GM20000 (cell line): ENCODE data around the gene TIMP2.

ENCODE experiments used
- DNase-seq: peaks from one replicate; pipeline ENCODE4 v3.0.0; 2012; ENCODE audit warnings: low spot score
- TF ChIP-seq, protein P1 (sequence below): IDR thresholded peaks from 2 replicates; pipeline ENCODE4 v1.5.1; 2012; ENCODE audit warnings: mild to moderate bottlenecking, control low read depth; ENCODE audit errors: extremely low read depth, missing control alignments

TIMP2 gene

DNA sequence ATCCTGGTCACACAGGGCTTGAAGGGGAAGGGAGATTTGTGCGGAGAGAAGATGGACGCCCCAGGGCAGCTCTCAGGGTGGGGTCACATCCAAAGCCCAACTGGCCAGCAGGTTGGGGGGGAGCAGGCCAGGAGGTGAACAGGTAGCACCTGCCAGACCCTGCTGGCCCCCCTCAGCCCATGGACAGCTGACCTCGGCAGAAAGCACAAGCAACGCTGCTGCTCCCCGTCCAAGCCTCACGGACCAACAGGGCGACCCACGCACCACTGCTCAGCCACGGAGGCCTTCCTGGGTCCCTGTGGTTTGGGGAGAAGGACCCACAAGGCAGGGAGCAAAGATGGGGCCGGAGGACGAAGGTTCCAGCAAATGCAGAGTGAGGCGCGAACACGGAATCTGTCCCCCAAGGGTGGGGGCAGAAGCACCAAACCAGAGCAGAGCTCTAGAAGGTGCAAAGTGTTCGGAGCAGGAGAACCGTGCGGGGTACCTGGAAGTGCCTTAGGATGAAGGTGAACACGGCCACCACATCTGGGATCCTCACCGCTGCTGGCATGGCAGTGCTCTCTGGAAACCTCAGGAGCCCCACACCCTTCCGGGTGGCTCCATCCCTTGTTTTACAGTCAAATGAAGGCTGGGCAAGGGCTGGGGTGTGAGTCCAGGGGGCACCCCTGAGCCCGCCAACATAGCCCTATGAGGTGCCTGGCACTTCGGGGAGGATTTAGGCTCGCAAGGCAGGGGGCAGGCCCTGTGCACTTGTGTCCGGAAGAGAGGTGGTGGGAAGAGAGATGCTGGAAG, 40.1 kb downstream of the TIMP2 start:
- no peak for DNase-seq
- TF ChIP-seq, protein P1, sequence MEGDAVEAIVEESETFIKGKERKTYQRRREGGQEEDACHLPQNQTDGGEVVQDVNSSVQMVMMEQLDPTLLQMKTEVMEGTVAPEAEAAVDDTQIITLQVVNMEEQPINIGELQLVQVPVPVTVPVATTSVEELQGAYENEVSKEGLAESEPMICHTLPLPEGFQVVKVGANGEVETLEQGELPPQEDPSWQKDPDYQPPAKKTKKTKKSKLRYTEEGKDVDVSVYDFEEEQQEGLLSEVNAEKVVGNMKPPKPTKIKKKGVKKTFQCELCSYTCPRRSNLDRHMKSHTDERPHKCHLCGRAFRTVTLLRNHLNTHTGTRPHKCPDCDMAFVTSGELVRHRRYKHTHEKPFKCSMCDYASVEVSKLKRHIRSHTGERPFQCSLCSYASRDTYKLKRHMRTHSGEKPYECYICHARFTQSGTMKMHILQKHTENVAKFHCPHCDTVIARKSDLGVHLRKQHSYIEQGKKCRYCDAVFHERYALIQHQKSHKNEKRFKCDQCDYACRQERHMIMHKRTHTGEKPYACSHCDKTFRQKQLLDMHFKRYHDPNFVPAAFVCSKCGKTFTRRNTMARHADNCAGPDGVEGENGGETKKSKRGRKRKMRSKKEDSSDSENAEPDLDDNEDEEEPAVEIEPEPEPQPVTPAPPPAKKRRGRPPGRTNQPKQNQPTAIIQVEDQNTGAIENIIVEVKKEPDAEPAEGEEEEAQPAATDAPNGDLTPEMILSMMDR, result no peak

DNA sequence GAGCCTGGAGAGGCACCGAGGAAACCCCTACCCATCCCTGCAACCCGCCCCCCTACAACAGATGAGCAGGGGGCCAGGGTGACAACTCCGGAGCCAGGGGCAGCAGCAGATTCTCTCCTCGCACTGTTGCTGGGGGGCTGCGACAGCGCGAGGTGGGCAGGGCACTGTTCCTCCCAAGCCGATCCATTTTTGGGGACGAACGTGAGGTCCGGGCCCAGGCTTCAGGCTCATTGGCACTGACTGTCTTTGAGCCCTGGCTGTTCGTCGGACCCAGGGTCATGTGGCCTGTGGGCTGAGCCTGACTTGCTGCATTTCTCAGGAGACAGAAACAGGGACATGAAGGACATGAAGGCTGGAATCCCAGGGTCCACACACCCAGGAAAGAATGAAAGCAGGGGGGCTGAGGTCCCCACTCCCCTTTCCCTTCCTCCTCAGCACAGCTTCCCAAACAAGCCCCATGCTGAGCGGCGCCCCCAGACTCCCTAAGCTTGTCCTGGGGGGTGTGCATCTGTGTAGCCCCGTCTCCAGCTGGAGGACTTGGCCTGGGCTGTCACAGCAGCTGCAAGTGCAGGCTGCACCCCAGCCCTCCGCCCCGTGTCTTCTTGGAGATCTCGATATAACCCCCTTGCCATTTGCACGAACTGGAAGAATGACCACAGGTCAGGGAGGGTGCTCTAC, 40.9 kb downstream of the TIMP2 start:
- DNase-seq, result no peak

GRCh38 chr17:78883533-78884131, 41.6 kb downstream of the TIMP2 start:
- TF ChIP-seq, protein P1, result no peak
- DNase-seq, result no peak

More for the DNA sequence above, 40.9 kb downstream of the TIMP2 start:
- TF ChIP-seq, protein P1, result no peak

DNA sequence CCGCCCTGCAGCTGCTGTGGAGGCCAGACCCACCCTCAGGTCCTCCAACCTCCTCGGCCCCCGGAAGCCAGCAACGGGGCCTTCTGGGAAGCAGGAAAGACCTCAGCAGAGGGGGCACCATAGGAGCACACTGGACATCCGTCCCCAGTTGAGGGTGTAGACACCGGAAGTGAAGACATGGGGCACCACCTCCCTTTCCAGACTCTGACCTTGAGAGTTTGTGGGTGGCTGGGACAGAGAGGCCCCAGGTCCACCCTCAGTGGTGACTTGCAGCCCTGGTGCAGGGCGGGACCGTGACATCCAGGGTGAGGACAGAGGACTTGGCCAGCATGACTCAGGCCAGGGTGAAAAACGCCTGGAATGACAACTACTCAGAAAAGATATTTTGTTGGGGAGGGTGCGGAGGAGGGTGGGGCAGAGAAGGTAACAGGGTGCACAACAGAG, 42.1 kb downstream of the TIMP2 start:
- DNase-seq, result no peak

GRCh38 chr17:78882540-78883088, 42.6 kb downstream of the TIMP2 start:
- no peak for DNase-seq
- TF ChIP-seq, protein P1, result no peak

More for the DNA sequence above, 42.1 kb downstream of the TIMP2 start:
- TF ChIP-seq, protein P1, result no peak

DNA sequence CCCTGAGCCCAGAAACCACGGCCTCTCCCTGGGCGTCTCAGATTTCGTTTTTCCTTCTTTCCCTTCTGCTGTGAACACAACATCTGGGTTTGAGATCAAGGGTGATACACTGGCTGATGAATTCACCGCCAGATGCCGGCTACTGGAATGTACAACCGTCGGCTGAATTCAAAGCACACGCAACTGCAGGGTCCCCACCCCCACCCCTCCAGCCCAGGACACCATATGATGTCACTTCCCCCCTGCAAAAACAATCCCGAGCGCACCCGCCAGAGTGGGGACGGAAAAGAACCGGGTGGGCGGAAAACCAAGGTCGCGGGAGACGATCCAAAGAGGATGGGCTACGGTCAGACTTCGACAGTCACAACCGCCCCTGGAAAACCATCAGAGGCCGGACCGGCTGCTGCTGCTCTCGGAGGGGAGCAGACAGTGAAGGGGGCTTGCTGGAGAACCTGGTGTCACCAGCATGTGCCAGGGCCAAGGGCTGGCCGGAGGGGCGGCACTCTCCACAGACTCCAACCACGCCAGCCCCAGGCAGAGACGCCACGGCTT, 45.5 kb downstream of the TIMP2 start:
- TF ChIP-seq, protein P1, result no peak

More for the DNA sequence above, 45.5 kb downstream of the TIMP2 start:
- no peak for DNase-seq
